Caco-2 (cell line): ENCODE results near the gene MAGI1. TPM values are rescaled to one million over a fixed set of nuclear protein-coding genes. Genes with fewer than 3 reads are reported as not detected.

ENCODE experiments used
- BruUV-seq: library from RNA; stranded (reverse); fragments of 400-500 nt; replicated peaks from 2 replicates; lab custom pipeline; 2021; lab: Mats Ljungman, UMichigan
- CTCF ChIA-PET: fragments of 300-600 bp; sonication (Branson Sonifier 250); formaldehyde crosslinking; loops from one replicate; lab custom pipeline; 2022; ENCODE audit warnings: antibody characterized with exemption; lab: Charles Lee
- POLR2A ChIA-PET: fragments of 300-600 bp; sonication (Branson Sonifier 250); formaldehyde crosslinking; loops from one replicate; lab custom pipeline; 2022; ENCODE audit warnings: antibody characterized with exemption; lab: Charles Lee
- DNase-seq, 2 experiments: peaks; one replicate each; pipeline versions ENCODE4 v3.0.0 to v3.0.0-alpha.2; 2020 to 2022
- H3K27me3 ChIP-seq: replicated peaks from 2 replicates; pipeline ENCODE4 v1.6.0; 2011; ENCODE audit warnings: low read length; ENCODE audit not compliant: control insufficient read depth, insufficient read depth
- H3K36me3 ChIP-seq: 2 replicates; pipeline ENCODE4 v1.5.1; 2011; ENCODE audit warnings: low read length; ENCODE audit not compliant: control insufficient read depth, insufficient read depth
- H3K4me1 ChIP-seq: fragments of 250-450 bp; sonication (Bioruptor Pico); 2 replicates; pipeline ENCODE4 v1.5.1; 2020; ENCODE audit warnings: mild to moderate bottlenecking
- H3K4me3 ChIP-seq: 2 replicates; pipeline ENCODE4 v1.5.1; 2011; ENCODE audit warnings: low read depth, mild to moderate bottlenecking, control low read depth, low read length
- H3K9me3 ChIP-seq: fragments of 250-450 bp; sonication (Bioruptor Pico); 2 replicates; pipeline ENCODE4 v1.5.1; 2020; ENCODE audit warnings: mild to moderate bottlenecking, moderate library complexity
- H3K27ac Mint-ChIP-seq: one replicate; pipeline ENCODE4 v1.8.0; 2022; ENCODE audit warnings: mixed read lengths; ENCODE audit not compliant: unreplicated experiment
- H3K27me3 Mint-ChIP-seq: one replicate; pipeline ENCODE4 v1.8.0; 2022; ENCODE audit warnings: mixed read lengths; ENCODE audit not compliant: insufficient read depth, unreplicated experiment
- H3K36me3 Mint-ChIP-seq: one replicate; pipeline ENCODE4 v1.8.0; 2022; ENCODE audit warnings: mild to moderate bottlenecking, mixed read lengths; ENCODE audit not compliant: insufficient read depth, unreplicated experiment
- H3K4me1 Mint-ChIP-seq: one replicate; pipeline ENCODE4 v1.8.0; 2022; ENCODE audit warnings: low read depth, mixed read lengths; ENCODE audit not compliant: unreplicated experiment
- H3K4me3 Mint-ChIP-seq: one replicate; pipeline ENCODE4 v1.8.0; 2022; ENCODE audit warnings: mild to moderate bottlenecking, moderate library complexity, mixed read lengths; ENCODE audit not compliant: unreplicated experiment
- H3K9me3 Mint-ChIP-seq: one replicate; pipeline ENCODE4 v1.8.0; 2022; ENCODE audit warnings: mixed read lengths; ENCODE audit not compliant: unreplicated experiment
- intact Hi-C: fragments of 100-400 bp; cut with micrococcal nuclease; formaldehyde crosslinking; loops from one replicate; pipeline ENCODE4 v1.10.0; 2022; ENCODE audit not compliant: unreplicated experiment
- total RNA-seq: library from RNA; stranded (reverse); gene quantifications from 2 replicates; pipeline ENCODE4 v1.2.3, GENCODE V29; 2022
- TF ChIP-seq, protein P1 (sequence below), 2 experiments: fragments of 200-600 bp in 1 of 2; IDR thresholded peaks; 1 replicate in 1 of 2; 2 replicates in 1 of 2; pipeline versions ENCODE4 v1.5.1 to v1.8.0; 2011 to 2022; ENCODE audit warnings: antibody characterized with exemption in 1 of 2, control low read depth in 1 of 2, inconsistent platforms in 1 of 2, low read depth in 1 of 2, low read length in 1 of 2, mild to moderate bottlenecking in 1 of 2, moderate library complexity in 1 of 2; ENCODE audit not compliant: insufficient read depth in 1 of 2, severe bottlenecking in 1 of 2, unreplicated experiment in 1 of 2

MAGI1 gene
- total RNA-seq, 1 experiment from 2014 or later: 64.9 TPM

GRCh38 chr3:65483011-65483410 lies 555.7 kb downstream of the MAGI1 start:
- H3K4me3 Mint-ChIP-seq: no peak overlapping the region
- H3K4me1 ChIP-seq: peaks cover 25% of the 10 kb centered on the region

GRCh38 chr3:65481085-65481484 lies 557.6 kb downstream of the MAGI1 start:
- H3K4me3 ChIP-seq: no peak overlapping the region
- peaks cover 16% of the 10 kb centered on the region for H3K4me1 Mint-ChIP-seq
- no peaks in the 10 kb centered on the region for H3K9me3 Mint-ChIP-seq
- DNase-seq: no peak
- H3K9me3 ChIP-seq: no peaks in the 10 kb centered on the region
- no peaks in the 10 kb centered on the region for H3K27me3 Mint-ChIP-seq
- H3K4me3 Mint-ChIP-seq: no peak overlapping the region
- peaks cover 25% of the 10 kb centered on the region for H3K4me1 ChIP-seq
- ChIA-PET POLR2A (no interaction called here), CTCF (no interaction called here)
- BruUV-seq: no TSS peak
- H3K36me3 Mint-ChIP-seq: peaks cover 5% of the 10 kb centered on the region
- no peaks in the 10 kb centered on the region for H3K36me3 ChIP-seq
- TF ChIP-seq, protein P1, sequence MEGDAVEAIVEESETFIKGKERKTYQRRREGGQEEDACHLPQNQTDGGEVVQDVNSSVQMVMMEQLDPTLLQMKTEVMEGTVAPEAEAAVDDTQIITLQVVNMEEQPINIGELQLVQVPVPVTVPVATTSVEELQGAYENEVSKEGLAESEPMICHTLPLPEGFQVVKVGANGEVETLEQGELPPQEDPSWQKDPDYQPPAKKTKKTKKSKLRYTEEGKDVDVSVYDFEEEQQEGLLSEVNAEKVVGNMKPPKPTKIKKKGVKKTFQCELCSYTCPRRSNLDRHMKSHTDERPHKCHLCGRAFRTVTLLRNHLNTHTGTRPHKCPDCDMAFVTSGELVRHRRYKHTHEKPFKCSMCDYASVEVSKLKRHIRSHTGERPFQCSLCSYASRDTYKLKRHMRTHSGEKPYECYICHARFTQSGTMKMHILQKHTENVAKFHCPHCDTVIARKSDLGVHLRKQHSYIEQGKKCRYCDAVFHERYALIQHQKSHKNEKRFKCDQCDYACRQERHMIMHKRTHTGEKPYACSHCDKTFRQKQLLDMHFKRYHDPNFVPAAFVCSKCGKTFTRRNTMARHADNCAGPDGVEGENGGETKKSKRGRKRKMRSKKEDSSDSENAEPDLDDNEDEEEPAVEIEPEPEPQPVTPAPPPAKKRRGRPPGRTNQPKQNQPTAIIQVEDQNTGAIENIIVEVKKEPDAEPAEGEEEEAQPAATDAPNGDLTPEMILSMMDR (IDR thresholded peaks at IDR 0.05; ENCODE audit: insufficient read depth in 1 of 2, low read depth in 1 of 2, low read length in 1 of 2, severe bottlenecking in 1 of 2, unreplicated experiment in 1 of 2): no peak
- intact Hi-C loops: no loop called here
- no peak overlapping the region for H3K27ac Mint-ChIP-seq
- no peaks in the 10 kb centered on the region for H3K27me3 ChIP-seq

More at GRCh38 chr3:65483011-65483410, 555.7 kb downstream of the MAGI1 start:
- intact Hi-C loops: no loop called here
- Histone ChIP-seq H3K4me3 (no peak overlapping the region), H3K36me3 (no peaks in the 10 kb centered on the region), H3K9me3 (no peaks in the 10 kb centered on the region), H3K27me3 (no peaks in the 10 kb centered on the region)
- Mint-ChIP-seq H3K27me3 (no peaks in the 10 kb centered on the region), H3K9me3 (no peaks in the 10 kb centered on the region), H3K27ac (no peak overlapping the region), H3K4me1 (peaks cover 16% of the 10 kb centered on the region), H3K36me3 (peaks cover 5% of the 10 kb centered on the region)
- TF ChIP-seq, protein P1 (IDR thresholded peaks at IDR 0.05; ENCODE audit: insufficient read depth in 1 of 2, low read depth in 1 of 2, low read length in 1 of 2, severe bottlenecking in 1 of 2, unreplicated experiment in 1 of 2): no peak
- ChIA-PET CTCF (no interaction called here), POLR2A (no interaction called here)
- BruUV-seq: no TSS peak
- DNase-seq: no peak

DNA sequence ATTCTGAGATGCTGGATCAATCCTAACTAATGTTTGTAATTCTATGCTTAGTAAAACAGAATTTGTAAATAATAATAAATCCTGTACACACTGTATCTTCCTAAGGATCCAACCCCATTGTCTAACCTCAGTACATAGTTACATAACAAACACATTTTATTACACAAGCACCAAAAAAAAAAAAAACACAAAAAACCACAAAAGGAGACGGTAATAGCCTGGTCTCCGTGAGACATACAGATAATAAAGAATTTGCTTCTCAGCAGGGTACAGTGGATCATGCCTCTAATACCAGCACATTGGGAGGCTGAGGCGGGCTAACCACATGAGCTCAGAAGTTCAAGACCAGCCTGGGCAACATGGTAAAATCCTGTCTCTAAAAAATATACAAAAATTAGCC lies 558.7 kb downstream of the MAGI1 start:
- intact Hi-C loops: no loop called here
- no peak overlapping the region for H3K4me3 ChIP-seq
- H3K4me1 ChIP-seq: peaks cover 17% of the 10 kb centered on the region
- ChIA-PET CTCF (no interaction called here), POLR2A (no interaction called here)
- no peaks in the 10 kb centered on the region for H3K27me3 ChIP-seq
- H3K9me3 ChIP-seq: no peaks in the 10 kb centered on the region
- no peak for DNase-seq
- TF ChIP-seq, protein P1 (IDR thresholded peaks at IDR 0.05; ENCODE audit: insufficient read depth in 1 of 2, low read depth in 1 of 2, low read length in 1 of 2, severe bottlenecking in 1 of 2, unreplicated experiment in 1 of 2): no peak
- no TSS peak for BruUV-seq
- peaks cover 8% of the 10 kb centered on the region for H3K4me1 Mint-ChIP-seq
- H3K4me3 Mint-ChIP-seq: no peak overlapping the region
- H3K36me3 Mint-ChIP-seq: peaks cover 9% of the 10 kb centered on the region
- H3K9me3 Mint-ChIP-seq: no peaks in the 10 kb centered on the region
- no peak overlapping the region for H3K27ac Mint-ChIP-seq
- H3K36me3 ChIP-seq: no peaks in the 10 kb centered on the region; the same call in 1 of the 2 replicates
- no peaks in the 10 kb centered on the region for H3K27me3 Mint-ChIP-seq
